Choroid plexus epithelial cell (primary cell): ENCODE results near the gene B3GAT3.

Source experiments
- DNase-seq: peaks from one replicate; pipeline ENCODE4 v3.0.0-alpha.2; 2010; ENCODE audit warnings: low read depth
- H3K4me3 ChIP-seq: 2 replicates; pipeline ENCODE4 v1.5.1; 2011; ENCODE audit warnings: low read depth, mild to moderate bottlenecking, control low read depth, low read length, moderate library complexity
- CTCF ChIP-seq: conservative IDR thresholded peaks from 2 replicates; pipeline ENCODE4 v1.5.1; 2011; ENCODE audit warnings: low read depth, mild to moderate bottlenecking, control low read depth, inconsistent platforms, low read length, moderate library complexity

B3GAT3 gene

DNA sequence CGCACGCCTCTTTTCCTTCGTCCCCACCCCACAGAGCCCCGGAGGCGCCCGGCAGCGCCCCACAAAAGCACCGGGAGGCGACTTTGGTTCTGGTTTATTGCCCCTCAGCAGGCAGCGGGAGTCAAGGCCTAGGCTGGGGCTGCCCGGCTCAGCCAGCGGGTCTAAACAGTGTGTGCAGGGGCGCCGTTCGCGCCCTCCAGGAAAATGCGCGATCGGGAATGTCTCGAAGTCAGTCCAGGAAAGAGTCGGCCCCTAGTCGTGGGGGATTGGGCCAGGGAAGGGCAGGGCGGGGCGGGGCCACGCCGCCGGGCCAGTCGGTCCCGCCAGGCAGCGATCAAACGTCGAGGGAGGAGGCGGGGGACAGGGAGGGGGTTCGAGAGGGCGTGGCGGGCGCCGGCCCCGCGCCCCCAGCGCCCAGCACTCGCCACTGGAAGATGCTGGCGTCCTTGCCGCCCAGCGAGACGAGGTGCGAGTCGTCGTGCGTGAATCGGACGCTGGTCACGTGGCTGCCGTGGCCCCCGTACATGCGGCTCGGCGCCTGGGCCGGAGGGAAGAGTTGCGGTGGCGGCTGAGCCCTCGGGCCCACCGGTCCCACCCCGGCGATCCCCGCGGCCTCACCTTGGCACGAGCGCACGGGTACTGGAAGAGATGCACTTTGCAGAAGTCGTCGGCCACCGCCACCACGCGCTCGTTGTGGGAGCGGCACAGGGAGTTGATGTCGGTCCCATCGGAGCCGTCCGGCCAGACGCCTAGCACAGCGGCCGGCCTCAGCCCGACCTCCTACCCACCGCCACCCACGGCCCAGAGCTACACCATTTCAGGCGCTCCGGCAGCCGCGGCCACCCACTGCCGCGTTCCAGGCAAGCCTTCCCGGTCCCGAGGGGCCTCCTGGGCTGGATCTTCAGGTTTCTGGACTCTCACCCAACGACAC is 19.4 kb downstream of the B3GAT3 start:
- TF ChIP-seq CTCF, result no peak
- peak overlapping the region; percentile 67 for H3K4me3 ChIP-seq
- DNase-seq, result peak; percentile 75

DNA sequence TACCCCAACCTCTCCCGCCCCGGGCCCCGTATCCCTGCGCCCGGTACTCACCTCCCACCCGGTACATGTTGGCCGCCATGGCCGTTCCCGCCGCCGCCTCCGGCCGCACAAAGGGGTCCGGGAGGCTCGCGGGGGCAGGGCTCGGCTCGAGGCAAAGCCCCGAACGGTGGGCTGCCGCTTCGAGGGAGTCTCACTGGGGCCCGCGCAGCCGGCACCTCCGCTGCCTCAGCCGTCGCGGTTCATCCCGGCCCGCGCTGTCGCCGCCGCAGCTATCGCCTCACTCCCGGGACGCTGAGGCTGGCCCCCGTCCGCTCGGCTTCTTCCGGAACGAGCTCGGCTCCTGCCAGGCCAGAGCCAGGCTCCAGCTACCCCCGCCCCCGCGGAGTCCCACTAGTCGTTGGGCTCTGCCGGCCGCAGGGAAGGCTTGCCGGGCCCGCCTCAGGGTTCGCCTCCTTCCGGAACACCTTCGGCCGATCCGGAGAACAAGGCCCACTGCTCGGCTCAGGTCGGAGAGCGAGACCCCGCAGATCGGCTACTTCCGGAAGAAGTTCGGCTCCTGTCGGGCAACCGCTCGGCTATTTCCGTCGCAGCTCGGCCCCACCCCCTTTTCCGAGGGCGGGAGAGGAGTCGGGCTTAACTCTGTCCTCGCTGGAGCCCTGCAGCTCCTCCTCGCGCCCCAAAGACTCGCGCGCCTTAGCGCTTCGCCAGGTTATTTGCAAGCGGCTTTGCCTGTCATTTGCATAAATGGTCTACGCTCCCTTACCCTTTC is 20.2 kb downstream of the B3GAT3 start, which contains the start of gene MTA2:
Gene MTA2, minus strand, starts transcription at position 494 of the 769 bp plus-strand sequence. Its CDS starts 415 bp downstream, at position 79.
- DNase-seq, result peak; percentile 99
- no peak for TF ChIP-seq CTCF
- H3K4me3 ChIP-seq, result peak within 1 kb of the TSS; percentile 93

GRCh38 chr11:62601122-62601371 is 20.7 kb downstream of the B3GAT3 start:
- peak; percentile 28 for DNase-seq
- TF ChIP-seq CTCF, result no peak

DNA sequence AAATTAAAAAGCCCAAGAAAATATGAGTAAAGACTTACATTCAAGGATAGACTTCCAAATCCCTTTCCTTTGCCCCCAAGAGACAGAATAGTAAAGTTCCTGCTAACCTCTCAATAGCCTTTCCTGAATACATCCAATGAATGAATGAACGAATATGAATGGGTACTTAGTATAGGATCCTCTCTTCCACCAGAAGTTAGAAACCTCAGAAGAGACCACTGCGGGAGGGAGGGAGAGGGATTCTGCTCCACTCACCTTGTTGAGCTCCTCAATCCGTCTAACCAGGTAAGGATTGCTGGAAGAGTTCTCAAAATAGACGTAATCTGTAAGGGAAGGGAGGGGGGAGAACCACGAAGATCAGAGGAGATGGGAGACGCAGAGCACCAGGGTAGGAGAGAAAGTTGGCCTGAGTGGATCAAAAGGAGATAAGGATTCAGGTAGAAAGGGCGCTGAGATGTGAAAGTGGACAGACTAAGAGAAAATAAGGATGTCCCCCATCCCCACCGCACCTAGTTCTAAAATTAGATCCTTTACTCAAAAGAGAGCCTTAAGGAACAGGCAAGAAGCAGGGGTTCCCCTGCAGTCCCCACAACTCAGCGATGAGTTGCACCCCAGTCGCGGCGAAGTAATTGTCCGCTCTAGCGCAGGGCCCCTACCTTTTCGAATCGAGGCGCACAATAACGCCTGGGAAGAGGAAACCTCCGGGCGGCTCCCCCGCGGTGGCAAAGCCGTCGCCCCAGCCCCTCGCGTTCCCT is 21.2 kb downstream of the B3GAT3 start:
- no peak for TF ChIP-seq CTCF
- no peak for DNase-seq

More at GRCh38 chr11:62601122-62601371, 20.7 kb downstream of the B3GAT3 start:
- peak overlapping the region; percentile 93 for H3K4me3 ChIP-seq

GRCh38 chr11:62599901-62600300 is 21.9 kb downstream of the B3GAT3 start:
- TF ChIP-seq CTCF, result no peak
- H3K4me3 ChIP-seq, result peak overlapping the region; percentile 93
- DNase-seq, result no peak

More for the DNA sequence above, 21.2 kb downstream of the B3GAT3 start:
- peak overlapping the region; percentile 93 for H3K4me3 ChIP-seq

GRCh38 chr11:62599069-62599696 is 22.6 kb downstream of the B3GAT3 start:
- no peak for TF ChIP-seq CTCF
- DNase-seq, result peak; percentile 100
- peak overlapping the region; percentile 93 for H3K4me3 ChIP-seq
